Measurements from ENCODE around the gene ZNF594. TPM values are rescaled to one million over a fixed set of nuclear protein-coding genes. Genes with fewer than 3 reads are reported as not detected.

The ZNF594 gene
- total and polyA plus RNA-seq, 2 of the 13 experiments (the other 11 are each of a cell fraction or from before 2014, with no cell fraction given) = 2.9 to 9.6 TPM

DNA sequence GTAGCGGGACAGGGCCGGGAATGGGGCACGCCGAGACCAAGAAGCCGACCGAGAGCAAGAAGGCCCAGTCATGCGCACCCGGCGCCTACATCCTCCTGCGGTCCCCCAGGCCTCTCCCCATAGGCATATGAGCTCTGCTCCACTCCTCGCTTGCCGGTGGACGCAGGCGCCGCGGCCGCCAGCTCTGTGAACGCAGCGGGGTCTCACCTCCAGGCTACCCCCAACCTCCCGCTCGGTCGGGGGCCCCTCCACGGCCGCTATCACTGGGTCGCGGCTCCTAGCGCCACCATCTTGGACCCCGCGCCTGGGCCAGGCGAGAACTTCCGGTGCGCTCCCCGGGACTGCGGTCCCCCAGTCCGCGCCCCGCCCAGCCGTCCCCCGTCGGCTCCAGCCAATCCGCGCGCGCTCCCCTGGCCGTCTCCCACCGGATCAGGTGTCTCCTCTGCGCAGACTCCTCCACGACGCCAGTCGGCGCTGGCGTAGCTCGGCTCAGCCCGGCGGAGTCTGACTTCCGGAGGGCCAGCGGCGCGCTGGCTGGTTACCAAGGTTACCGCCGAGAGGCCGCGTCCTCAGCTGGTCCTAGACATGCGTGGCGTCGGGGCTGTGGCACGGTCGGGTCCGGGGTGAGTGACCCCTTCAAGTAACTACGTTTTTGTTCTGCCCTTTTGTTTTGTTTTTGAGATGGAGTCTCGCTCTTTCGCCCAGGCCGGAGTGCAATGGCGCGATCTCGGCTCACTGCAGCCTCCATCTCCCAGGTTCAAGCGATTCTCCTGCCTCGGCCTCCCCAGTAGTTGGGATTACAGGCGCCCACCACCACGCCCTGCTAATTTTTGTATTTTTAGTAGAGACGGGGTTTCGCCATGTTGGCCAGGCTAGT, at the start of gene ZNF594 (continued):
- TF ChIP-seq, protein P1, sequence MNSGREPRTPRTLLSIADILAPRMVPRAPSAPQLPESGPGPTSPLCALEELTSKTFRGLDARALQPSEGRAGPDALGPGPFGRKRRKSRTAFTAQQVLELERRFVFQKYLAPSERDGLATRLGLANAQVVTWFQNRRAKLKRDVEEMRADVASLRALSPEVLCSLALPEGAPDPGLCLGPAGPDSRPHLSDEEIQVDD (CRISPR knock-in tag; IDR thresholded peaks at IDR 0.05; ENCODE audit: borderline replicate concordance) = 0 out of 2 replicates have a peak, but pooled peaks have one; percentile 29
- TF ChIP-seq DNMT3B (CRISPR knock-in tag; conservative IDR thresholded peaks at IDR 0.05) (no peak), KLF6 (CRISPR knock-in tag; IDR thresholded peaks at IDR 0.05) (no peak), EP300 (IDR thresholded peaks at IDR 0.05; ENCODE audit: low read depth in 2 of 2, low read length in 2 of 2) (no peak), EP300 (CRISPR knock-in tag; IDR thresholded peaks at IDR 0.05; ENCODE audit: borderline replicate concordance) (no peak), PHF21A (CRISPR knock-in tag; IDR thresholded peaks at IDR 0.05) (no peak), TMF1 (CRISPR knock-in tag; IDR thresholded peaks at IDR 0.05; ENCODE audit: low read depth) (no peak), GTF2F1 (IDR thresholded peaks at IDR 0.05; ENCODE audit: low read length) (no peak), TEAD3 (CRISPR knock-in tag; optimal IDR thresholded peaks at IDR 0.05; ENCODE audit: borderline replicate concordance) (peak; percentile 65), RXRA (CRISPR knock-in tag; IDR thresholded peaks at IDR 0.05) (0 out of 2 replicates have a peak, but pooled peaks have one; percentile 52), FOXP1 (IDR thresholded peaks at IDR 0.05) (no peak), FOXP1 (CRISPR knock-in tag; IDR thresholded peaks at IDR 0.05) (no peak), RAD21 (CRISPR knock-in tag; IDR thresholded peaks at IDR 0.05) (no peak), ZNF317 (CRISPR knock-in tag; IDR thresholded peaks at IDR 0.05) (no peak), ZNF10 (CRISPR knock-in tag; IDR thresholded peaks at IDR 0.05; ENCODE audit: borderline replicate concordance, low read depth) (no peak), ZNF354B (CRISPR knock-in tag; IDR thresholded peaks at IDR 0.05) (no peak), ZNF30 (CRISPR knock-in tag; IDR thresholded peaks at IDR 0.05) (no peak), TBX2 (CRISPR knock-in tag; IDR thresholded peaks at IDR 0.05; ENCODE audit: borderline replicate concordance) (no peak; the same call in 1 of the 2 replicates), ZNF20 (CRISPR knock-in tag; IDR thresholded peaks at IDR 0.05) (0 out of 2 replicates have a peak, but pooled peaks have one; percentile 44)
- TF ChIP-seq, protein P2, sequence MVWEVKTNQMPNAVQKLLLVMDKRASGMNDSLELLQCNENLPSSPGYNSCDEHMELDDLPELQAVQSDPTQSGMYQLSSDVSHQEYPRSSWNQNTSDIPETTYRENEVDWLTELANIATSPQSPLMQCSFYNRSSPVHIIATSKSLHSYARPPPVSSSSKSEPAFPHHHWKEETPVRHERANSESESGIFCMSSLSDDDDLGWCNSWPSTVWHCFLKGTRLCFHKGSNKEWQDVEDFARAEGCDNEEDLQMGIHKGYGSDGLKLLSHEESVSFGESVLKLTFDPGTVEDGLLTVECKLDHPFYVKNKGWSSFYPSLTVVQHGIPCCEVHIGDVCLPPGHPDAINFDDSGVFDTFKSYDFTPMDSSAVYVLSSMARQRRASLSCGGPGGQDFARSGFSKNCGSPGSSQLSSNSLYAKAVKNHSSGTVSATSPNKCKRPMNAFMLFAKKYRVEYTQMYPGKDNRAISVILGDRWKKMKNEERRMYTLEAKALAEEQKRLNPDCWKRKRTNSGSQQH (CRISPR knock-in tag; IDR thresholded peaks at IDR 0.05; ENCODE audit: low read depth) = 0 out of 2 replicates have a peak, but pooled peaks have one; percentile 45
- TF ChIP-seq, protein P3, sequence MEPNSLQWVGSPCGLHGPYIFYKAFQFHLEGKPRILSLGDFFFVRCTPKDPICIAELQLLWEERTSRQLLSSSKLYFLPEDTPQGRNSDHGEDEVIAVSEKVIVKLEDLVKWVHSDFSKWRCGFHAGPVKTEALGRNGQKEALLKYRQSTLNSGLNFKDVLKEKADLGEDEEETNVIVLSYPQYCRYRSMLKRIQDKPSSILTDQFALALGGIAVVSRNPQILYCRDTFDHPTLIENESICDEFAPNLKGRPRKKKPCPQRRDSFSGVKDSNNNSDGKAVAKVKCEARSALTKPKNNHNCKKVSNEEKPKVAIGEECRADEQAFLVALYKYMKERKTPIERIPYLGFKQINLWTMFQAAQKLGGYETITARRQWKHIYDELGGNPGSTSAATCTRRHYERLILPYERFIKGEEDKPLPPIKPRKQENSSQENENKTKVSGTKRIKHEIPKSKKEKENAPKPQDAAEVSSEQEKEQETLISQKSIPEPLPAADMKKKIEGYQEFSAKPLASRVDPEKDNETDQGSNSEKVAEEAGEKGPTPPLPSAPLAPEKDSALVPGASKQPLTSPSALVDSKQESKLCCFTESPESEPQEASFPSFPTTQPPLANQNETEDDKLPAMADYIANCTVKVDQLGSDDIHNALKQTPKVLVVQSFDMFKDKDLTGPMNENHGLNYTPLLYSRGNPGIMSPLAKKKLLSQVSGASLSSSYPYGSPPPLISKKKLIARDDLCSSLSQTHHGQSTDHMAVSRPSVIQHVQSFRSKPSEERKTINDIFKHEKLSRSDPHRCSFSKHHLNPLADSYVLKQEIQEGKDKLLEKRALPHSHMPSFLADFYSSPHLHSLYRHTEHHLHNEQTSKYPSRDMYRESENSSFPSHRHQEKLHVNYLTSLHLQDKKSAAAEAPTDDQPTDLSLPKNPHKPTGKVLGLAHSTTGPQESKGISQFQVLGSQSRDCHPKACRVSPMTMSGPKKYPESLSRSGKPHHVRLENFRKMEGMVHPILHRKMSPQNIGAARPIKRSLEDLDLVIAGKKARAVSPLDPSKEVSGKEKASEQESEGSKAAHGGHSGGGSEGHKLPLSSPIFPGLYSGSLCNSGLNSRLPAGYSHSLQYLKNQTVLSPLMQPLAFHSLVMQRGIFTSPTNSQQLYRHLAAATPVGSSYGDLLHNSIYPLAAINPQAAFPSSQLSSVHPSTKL (CRISPR knock-in tag; IDR thresholded peaks at IDR 0.05) = peak; percentile 33; the same call in 1 of the 2 replicates
- TF ChIP-seq, protein P4, sequence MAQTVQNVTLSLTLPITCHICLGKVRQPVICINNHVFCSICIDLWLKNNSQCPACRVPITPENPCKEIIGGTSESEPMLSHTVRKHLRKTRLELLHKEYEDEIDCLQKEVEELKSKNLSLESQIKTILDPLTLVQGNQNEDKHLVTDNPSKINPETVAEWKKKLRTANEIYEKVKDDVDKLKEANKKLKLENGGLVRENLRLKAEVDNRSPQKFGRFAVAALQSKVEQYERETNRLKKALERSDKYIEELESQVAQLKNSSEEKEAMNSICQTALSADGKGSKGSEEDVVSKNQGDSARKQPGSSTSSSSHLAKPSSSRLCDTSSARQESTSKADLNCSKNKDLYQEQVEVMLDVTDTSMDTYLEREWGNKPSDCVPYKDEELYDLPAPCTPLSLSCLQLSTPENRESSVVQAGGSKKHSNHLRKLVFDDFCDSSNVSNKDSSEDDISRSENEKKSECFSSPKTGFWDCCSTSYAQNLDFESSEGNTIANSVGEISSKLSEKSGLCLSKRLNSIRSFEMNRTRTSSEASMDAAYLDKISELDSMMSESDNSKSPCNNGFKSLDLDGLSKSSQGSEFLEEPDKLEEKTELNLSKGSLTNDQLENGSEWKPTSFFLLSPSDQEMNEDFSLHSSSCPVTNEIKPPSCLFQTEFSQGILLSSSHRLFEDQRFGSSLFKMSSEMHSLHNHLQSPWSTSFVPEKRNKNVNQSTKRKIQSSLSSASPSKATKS (CRISPR knock-in tag; IDR thresholded peaks at IDR 0.05) = no peak
